ENCODE results near the gene CDX1.

Gene CDX1

GRCh38 chr5:150211156-150212030, 44.8 kb downstream of the CDX1 start:
- peak overlapping the region in 10 of 11 experiments; percentile 2 to 99 (median 56); a peak in 12 of 22 replicates for H3K4me2 ChIP-seq
- H4K20me1 ChIP-seq, result no peaks in the 10 kb centered on the region; a peak in 1 of 22 replicates
- no peaks in the 10 kb centered on the region for H3K9me3 ChIP-seq (replicated peaks in 1 of 11)
- H3K27ac ChIP-seq, result no peak overlapping the region
- H3K27me3 ChIP-seq, result peaks cover 0 to 14% (median 0%) of the 10 kb centered on the region in 11 experiments; a peak in 8 of 22 replicates
- no peak overlapping the region for H3K4me3 ChIP-seq
- H3K4me1 ChIP-seq, result peaks cover 29 to 71% (median 51%) of the 10 kb centered on the region in 10 experiments
- no peak for TF ChIP-seq Cebpa-rat (IDR thresholded peaks at IDR 0.05)
- peak overlapping the region in 1 of 11 experiments; percentile 19; a peak in 1 of 22 replicates for H3K9ac ChIP-seq
- H3K36me3 ChIP-seq, result no peaks in the 10 kb centered on the region

- H4K20me1 ChIP-seq, result no peaks in the 10 kb centered on the region; a peak in 1 of 22 replicates
- no peaks in the 10 kb centered on the region for H3K9me3 ChIP-seq (replicated peaks in 1 of 11)
- H3K4me2 ChIP-seq, result no peak overlapping the region
- H3K4me1 ChIP-seq, result peaks cover 26 to 64% (median 49%) of the 10 kb centered on the region in 10 experiments
- no peaks in the 10 kb centered on the region for H3K36me3 ChIP-seq
- H3K27ac ChIP-seq, result no peak overlapping the region
- H3K4me3 ChIP-seq, result no peak overlapping the region
- no peak overlapping the region for H3K9ac ChIP-seq
- TF ChIP-seq Cebpa-rat (IDR thresholded peaks at IDR 0.05), result no peak
- H3K27me3 ChIP-seq, result peaks cover 0 to 9% (median 0%) of the 10 kb centered on the region in 11 experiments; a peak in 7 of 22 replicates
These were observed 47.0 kb downstream of the CDX1 start for GRCh38 chr5:150213530-150213929.

GRCh38 chr5:150214289-150214688, 47.7 kb downstream of the CDX1 start:
- Histone ChIP-seq H3K4me1 (peaks cover 19 to 56% (median 41%) of the 10 kb centered on the region in 10 experiments; a peak in 19 of 20 replicates), H3K9ac (no peak overlapping the region; a peak in 1 of 22 replicates), H3K4me3 (no peak overlapping the region), H3K36me3 (no peaks in the 10 kb centered on the region), H4K20me1 (no peaks in the 10 kb centered on the region), H3K27me3 (peaks cover 0 to 6% (median 0%) of the 10 kb centered on the region in 11 experiments; a peak in 2 of 22 replicates), H3K27ac (no peak overlapping the region), H3K4me2 (peak overlapping the region in 5 of 11 experiments; percentile 5 to 38 (median 17); a peak in 4 of 22 replicates), H3K9me3 (replicated peaks in 1 of 11) (no peaks in the 10 kb centered on the region)
- TF ChIP-seq Cebpa-rat (IDR thresholded peaks at IDR 0.05), result no peak

GRCh38 chr5:150215979-150216944, 49.7 kb downstream of the CDX1 start:
- no peaks in the 10 kb centered on the region for H4K20me1 ChIP-seq
- H3K4me2 ChIP-seq, result peak overlapping the region in 4 of 11 experiments; percentile 10 to 40 (median 12); a peak in 6 of 22 replicates
- H3K9me3 ChIP-seq (replicated peaks in 1 of 11), result no peaks in the 10 kb centered on the region
- H3K27ac ChIP-seq, result no peak overlapping the region
- no peak for TF ChIP-seq Cebpa-rat (IDR thresholded peaks at IDR 0.05)
- H3K27me3 ChIP-seq, result no peaks in the 10 kb centered on the region
- peaks cover 10 to 50% (median 27%) of the 10 kb centered on the region in 10 experiments; a peak in 18 of 20 replicates for H3K4me1 ChIP-seq
- H3K4me3 ChIP-seq, result no peak overlapping the region
- H3K9ac ChIP-seq, result peak overlapping the region in 1 of 11 experiments; percentile 12; a peak in 2 of 22 replicates
- H3K36me3 ChIP-seq, result no peaks in the 10 kb centered on the region

- peaks cover 9 to 42% (median 25%) of the 10 kb centered on the region in 10 experiments; a peak in 18 of 20 replicates for H3K4me1 ChIP-seq
- H4K20me1 ChIP-seq, result no peaks in the 10 kb centered on the region
- no peak for TF ChIP-seq Cebpa-rat (IDR thresholded peaks at IDR 0.05)
- no peaks in the 10 kb centered on the region for H3K36me3 ChIP-seq
- H3K27ac ChIP-seq, result no peak overlapping the region
- no peaks in the 10 kb centered on the region for H3K27me3 ChIP-seq
- H3K9me3 ChIP-seq (replicated peaks in 1 of 11), result no peaks in the 10 kb centered on the region
- H3K4me2 ChIP-seq, result peak overlapping the region in 3 of 11 experiments; percentile 10 to 40 (median 10); a peak in 4 of 22 replicates
- H3K9ac ChIP-seq, result peak overlapping the region in 3 of 11 experiments; percentile 7 to 14 (median 12); a peak in 1 of 22 replicates
- H3K4me3 ChIP-seq, result no peak overlapping the region
These were observed 50.5 kb downstream of the CDX1 start for GRCh38 chr5:150217038-150217437.

GRCh38 chr5:150217873-150218692, 51.5 kb downstream of the CDX1 start:
- H3K4me3 ChIP-seq, result no peak overlapping the region
- peak overlapping the region in 4 of 11 experiments; percentile 3 to 36 (median 17); a peak in 3 of 22 replicates for H3K4me2 ChIP-seq
- no peaks in the 10 kb centered on the region for H4K20me1 ChIP-seq
- no peaks in the 10 kb centered on the region for H3K36me3 ChIP-seq
- no peak overlapping the region for H3K27ac ChIP-seq
- H3K4me1 ChIP-seq, result peaks cover 9 to 35% (median 22%) of the 10 kb centered on the region in 10 experiments; a peak in 18 of 20 replicates
- no peak overlapping the region; a peak in 1 of 22 replicates for H3K9ac ChIP-seq
- TF ChIP-seq Cebpa-rat (IDR thresholded peaks at IDR 0.05), result no peak
- H3K27me3 ChIP-seq, result no peaks in the 10 kb centered on the region
- H3K9me3 ChIP-seq (replicated peaks in 1 of 11), result no peaks in the 10 kb centered on the region

GRCh38 chr5:150218693-150219035, 52.1 kb downstream of the CDX1 start:
- Histone ChIP-seq H3K4me2 (no peak overlapping the region), H3K4me1 (peaks cover 9 to 34% (median 20%) of the 10 kb centered on the region in 10 experiments; a peak in 18 of 20 replicates)

GRCh38 chr5:150219142-150219541, 52.6 kb downstream of the CDX1 start:
- H3K4me3 ChIP-seq, result no peak overlapping the region
- H3K36me3 ChIP-seq, result no peaks in the 10 kb centered on the region
- no peaks in the 10 kb centered on the region for H4K20me1 ChIP-seq
- peaks cover 9 to 31% (median 18%) of the 10 kb centered on the region in 10 experiments; a peak in 18 of 20 replicates for H3K4me1 ChIP-seq
- no peak overlapping the region; a peak in 1 of 22 replicates for H3K9ac ChIP-seq
- no peaks in the 10 kb centered on the region for H3K9me3 ChIP-seq (replicated peaks in 1 of 11)
- no peak overlapping the region for H3K27ac ChIP-seq
- TF ChIP-seq Cebpa-rat (IDR thresholded peaks at IDR 0.05), result no peak
- no peak overlapping the region for H3K4me2 ChIP-seq
- H3K27me3 ChIP-seq, result no peaks in the 10 kb centered on the region

More at GRCh38 chr5:150218693-150219035, 52.1 kb downstream of the CDX1 start:
- Histone ChIP-seq H3K9me3 (replicated peaks in 1 of 11) (no peaks in the 10 kb centered on the region), H3K36me3 (no peaks in the 10 kb centered on the region), H4K20me1 (no peaks in the 10 kb centered on the region), H3K27me3 (no peaks in the 10 kb centered on the region), H3K4me3 (no peak overlapping the region), H3K9ac (no peak overlapping the region; a peak in 1 of 22 replicates), H3K27ac (no peak overlapping the region)
- no peak for TF ChIP-seq Cebpa-rat (IDR thresholded peaks at IDR 0.05)

All from BLaER1 treated with 17β-estradiol and CSF1 and Interleukin-3, amounts not matched to agents 10 nM and 100 nM (cell line).